SW 1271 (cell line): Measurements from ENCODE around the gene PGAP3.

Experiments used
- DNase-seq, 2 experiments: peaks; one replicate each; lab custom pipeline; 2025; lab: John Stamatoyannopoulos, UW

Gene PGAP3

DNA sequence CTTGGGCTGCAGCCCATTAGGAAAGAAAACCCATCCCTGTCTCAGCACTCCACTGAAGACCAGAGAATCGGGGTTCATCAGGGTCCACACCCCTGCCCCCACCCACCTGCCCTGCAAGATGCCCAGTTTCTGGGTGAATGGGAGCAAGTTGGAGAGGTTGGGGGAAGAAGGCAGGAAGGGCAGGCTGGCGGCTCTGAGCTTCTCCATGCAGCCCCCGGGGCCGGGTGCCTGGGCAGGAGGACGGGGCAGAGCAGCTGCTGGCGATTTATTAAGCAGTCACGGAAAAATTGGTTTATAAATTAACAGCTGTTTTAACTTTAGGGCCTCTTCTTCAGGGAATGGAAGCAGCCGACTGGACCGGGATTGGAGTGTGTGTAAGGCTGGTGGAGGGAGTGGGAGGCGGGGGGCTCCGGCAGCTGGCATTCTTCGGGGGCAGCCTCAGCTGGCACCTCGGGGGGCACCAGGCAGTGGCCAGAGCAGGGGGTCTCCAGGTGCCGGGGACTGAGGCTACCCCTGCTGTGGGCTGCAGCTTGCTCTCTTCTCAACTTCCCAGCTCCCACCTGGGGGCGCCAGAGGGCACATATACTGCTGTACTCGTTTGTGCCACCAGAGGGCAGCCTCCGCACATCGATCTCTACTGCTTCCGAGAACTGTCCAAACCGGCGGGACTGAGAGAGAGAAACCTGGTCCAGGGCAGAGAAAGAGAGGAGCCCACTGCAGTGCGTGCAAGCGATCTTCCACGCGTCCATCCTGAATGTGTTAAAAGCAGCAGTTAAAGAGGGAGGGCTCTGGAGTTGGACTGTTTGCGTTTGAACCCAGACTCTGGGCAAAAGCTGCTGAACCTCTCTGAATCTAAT, 66.1 kb downstream of the PGAP3 start:
- DNase-seq, result peak; percentile 33 to 68
